CD4-positive, alpha-beta T cell treated with Interleukin-4 for 4 hours (primary cell): ENCODE results near the gene C1orf185.
"Not testable (repeated sequence)": the region's sequence is repeated elsewhere in the genome, so short reads cannot be mapped to it uniquely, and the experiment has no call there.

Experiments used
- DNase-seq: peaks from one replicate; pipeline ENCODE4 v3.0.0-alpha.2; 2020

The C1orf185 gene

GRCh38 chr1:51139474-51139873, 37.4 kb downstream of the C1orf185 start:
- DNase-seq = no peak

- no peak for DNase-seq
Measured at GRCh38 chr1:51147394-51147793, 45.4 kb downstream of the C1orf185 start.

- DNase-seq = no peak
Measured at GRCh38 chr1:51154776-51155175, 52.7 kb downstream of the C1orf185 start.

- no peak for DNase-seq
Measured at GRCh38 chr1:51156752-51157151, 54.7 kb downstream of the C1orf185 start.

GRCh38 chr1:51157395-51157794, 55.4 kb downstream of the C1orf185 start:
- DNase-seq = no peak

GRCh38 chr1:51158263-51158662, 56.2 kb downstream of the C1orf185 start:
- DNase-seq = no peak

- not testable (repeated sequence) for DNase-seq
Measured at GRCh38 chr1:51162560-51162959, 60.5 kb downstream of the C1orf185 start.

GRCh38 chr1:51165540-51165939, 63.5 kb downstream of the C1orf185 start:
- DNase-seq = no peak

- no peak for DNase-seq
Measured at GRCh38 chr1:51168266-51168845, 66.3 kb downstream of the C1orf185 start.

GRCh38 chr1:51168936-51169335, 66.9 kb downstream of the C1orf185 start:
- DNase-seq = no peak

GRCh38 chr1:51170342-51170741, 68.3 kb downstream of the C1orf185 start:
- no peak for DNase-seq

GRCh38 chr1:51172811-51173210, 70.8 kb downstream of the C1orf185 start:
- DNase-seq = no peak

GRCh38 chr1:51175278-51175677, 73.2 kb downstream of the C1orf185 start:
- peak; percentile 2 for DNase-seq

GRCh38 chr1:51177988-51178387, 76.0 kb downstream of the C1orf185 start:
- not testable (repeated sequence) for DNase-seq

- DNase-seq = no peak
Measured at GRCh38 chr1:51188230-51188629, 86.2 kb downstream of the C1orf185 start.

GRCh38 chr1:51189421-51190073, 87.5 kb downstream of the C1orf185 start:
- peak; percentile 51 for DNase-seq

- DNase-seq = no peak
Measured at GRCh38 chr1:51190961-51191360, 88.9 kb downstream of the C1orf185 start.

- DNase-seq = peak; percentile 55
Measured at GRCh38 chr1:51192213-51192843, 90.3 kb downstream of the C1orf185 start.

GRCh38 chr1:51193564-51193963, 91.5 kb downstream of the C1orf185 start:
- no peak for DNase-seq
